HG03025 (cell line): ENCODE results near the gene UBE2O.

Experiments
- ATAC-seq: cut with Tn5 transposase; IDR thresholded peaks from one replicate; pipeline ENCODE4 v1.9.1; 2021; ENCODE audit warnings: mild to moderate bottlenecking, moderate library complexity; ENCODE audit not compliant: unreplicated experiment, low FRiP score

The UBE2O gene

DNA sequence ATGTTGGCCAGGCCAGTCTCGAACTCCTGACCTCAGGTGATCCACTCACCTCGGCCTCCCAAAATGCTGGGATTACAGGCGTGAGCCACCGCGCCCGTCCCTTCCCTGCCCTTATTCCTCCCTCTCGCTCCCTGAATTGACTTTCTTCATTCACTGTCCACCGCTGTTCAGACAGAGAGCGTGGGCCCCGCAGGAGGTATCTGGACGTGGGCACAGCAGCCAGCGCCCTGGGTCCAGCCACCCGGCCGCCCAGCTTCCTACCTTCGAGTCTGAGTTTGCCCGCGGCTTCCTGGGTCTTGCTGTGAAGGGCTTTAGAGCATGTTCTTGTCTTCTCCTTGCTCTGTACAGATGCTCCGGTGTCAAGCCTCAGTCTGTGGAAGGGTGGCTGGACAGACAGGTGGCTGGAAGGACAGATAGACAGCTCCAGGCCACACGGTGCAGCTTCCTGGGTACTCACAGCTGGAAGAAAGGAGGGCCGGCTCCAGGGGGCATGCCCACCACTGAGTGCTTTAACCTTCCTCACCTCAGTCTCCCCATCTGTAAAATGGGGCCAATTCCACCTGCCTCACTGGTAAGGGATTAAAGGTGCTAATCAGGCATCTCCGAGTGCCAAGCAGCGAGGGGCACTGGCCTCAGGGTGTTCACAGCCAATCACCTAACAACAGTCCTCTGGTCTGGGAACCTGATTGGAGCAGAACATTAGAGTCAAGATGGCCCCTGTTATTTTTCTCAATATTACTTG, 34.7 kb upstream of the UBE2O start:
- no peak for ATAC-seq

DNA sequence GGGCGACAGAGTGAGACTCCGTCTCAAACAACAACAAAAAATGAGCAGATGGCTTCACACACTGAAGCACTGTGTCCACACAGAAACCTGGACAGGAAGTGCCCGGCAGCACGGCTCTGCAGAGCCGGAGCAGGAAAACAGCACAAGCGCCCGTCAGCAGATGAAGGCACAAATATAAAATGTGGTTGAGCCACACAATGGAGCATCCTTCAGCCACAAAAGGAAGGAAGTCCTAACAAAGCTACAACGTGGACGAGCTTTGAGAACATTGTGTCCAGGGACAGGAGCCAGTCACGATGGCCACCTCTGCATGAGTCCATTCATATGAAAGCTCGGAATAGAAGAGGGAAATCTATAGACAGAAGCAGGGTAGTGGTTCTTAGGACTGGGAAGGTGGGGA, 32.6 kb upstream of the UBE2O start:
- no peak for ATAC-seq

DNA sequence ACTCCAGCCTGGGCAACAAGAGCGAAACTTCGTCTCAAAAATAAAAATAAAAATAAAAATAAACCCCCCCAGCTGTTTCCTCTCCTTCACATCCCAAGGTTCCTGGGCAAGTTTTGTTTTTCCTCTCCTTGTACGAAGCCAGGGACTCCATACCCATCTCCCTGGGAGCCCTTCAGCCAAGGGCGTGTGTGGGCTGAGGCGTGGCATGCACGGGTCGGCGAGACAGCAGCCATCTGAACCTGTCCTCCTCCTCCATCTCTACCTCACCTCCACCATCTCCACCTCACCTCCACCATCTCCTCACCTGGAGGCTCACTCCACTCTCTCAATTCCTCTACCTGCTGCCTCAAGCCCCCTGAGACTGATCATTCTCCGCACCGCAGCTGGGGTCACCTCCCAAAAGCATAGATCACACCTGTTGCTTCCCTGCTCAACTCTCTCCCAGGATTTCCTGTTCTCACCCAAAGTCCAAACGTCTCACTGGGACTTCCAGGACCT, 31.3 kb upstream of the UBE2O start:
- no peak for ATAC-seq

DNA sequence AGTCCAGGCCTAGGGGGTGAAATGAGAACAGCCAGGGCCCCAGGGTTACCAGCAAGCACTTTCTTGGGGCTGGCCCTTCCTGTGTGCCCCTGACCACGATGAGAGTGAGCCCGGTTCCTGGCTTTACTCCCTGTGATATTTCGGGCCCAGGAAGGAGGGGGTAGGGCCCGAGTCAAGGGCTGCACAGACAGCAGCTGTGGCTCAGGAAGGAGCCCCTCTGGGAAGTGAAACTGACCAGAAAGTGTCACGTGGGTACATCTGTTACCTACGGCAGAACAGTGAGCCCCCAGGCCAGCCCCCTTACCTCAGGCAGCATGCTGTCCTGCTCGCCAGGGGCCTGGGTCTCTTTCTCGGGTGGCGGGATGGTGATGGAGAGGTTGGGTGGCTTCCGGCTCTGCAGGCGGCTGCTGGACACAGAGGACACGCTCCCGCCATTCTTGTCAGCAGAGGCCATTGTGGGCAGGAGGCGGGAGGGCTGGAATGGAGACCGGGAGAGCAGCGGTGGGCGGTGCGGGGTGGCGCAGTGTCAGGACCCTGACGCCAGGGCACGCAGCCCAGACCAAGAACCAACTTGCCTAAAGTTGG, 28.2 kb upstream of the UBE2O start:
- ATAC-seq = no peak

DNA sequence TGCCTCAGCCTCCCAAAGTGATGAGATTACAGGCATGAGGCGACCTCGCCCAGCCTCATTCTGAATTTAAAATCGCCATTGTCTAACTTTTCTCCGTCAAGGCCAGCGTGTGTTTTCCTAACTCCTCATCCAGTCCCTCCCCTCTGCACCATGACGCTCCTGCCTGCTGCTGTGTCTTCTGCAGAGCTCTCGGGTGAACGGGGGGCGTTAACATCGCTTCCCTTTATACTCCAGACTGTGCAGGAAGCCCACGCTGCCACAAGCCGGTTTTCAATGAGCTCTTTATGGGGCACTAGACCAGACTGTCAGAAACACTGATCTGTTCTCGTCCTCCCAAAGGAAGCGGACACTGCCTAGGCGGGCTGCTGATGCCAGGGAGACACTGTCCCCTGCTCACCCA, 27.7 kb upstream of the UBE2O start:
- ATAC-seq = no peak

DNA sequence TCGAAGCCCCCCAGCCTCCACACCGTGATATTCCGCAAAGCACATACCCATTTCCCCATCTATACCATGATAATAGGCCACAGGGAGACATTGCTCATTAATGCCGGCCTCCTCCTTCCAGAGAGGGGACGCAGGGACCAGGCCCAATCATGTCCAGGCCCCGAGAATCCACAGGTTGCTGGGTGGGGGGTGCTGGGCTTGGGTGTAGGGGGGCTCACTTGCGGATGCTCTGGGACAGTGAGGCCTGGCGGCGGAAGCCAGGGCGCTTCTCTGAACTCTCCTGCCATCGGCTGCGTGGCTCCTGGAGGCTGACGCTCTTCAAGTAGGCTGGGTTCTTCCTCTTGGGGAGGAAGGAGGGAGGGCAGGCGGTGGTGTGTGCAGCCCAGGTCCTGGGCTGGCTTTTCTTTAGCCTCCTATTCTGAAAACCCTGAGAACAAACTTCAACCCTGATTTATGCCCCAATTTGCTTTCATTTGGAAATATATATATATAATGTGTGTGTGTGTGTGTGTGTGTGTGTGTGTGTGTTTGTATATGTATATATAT, 26.6 kb upstream of the UBE2O start:
- ATAC-seq = no peak

DNA sequence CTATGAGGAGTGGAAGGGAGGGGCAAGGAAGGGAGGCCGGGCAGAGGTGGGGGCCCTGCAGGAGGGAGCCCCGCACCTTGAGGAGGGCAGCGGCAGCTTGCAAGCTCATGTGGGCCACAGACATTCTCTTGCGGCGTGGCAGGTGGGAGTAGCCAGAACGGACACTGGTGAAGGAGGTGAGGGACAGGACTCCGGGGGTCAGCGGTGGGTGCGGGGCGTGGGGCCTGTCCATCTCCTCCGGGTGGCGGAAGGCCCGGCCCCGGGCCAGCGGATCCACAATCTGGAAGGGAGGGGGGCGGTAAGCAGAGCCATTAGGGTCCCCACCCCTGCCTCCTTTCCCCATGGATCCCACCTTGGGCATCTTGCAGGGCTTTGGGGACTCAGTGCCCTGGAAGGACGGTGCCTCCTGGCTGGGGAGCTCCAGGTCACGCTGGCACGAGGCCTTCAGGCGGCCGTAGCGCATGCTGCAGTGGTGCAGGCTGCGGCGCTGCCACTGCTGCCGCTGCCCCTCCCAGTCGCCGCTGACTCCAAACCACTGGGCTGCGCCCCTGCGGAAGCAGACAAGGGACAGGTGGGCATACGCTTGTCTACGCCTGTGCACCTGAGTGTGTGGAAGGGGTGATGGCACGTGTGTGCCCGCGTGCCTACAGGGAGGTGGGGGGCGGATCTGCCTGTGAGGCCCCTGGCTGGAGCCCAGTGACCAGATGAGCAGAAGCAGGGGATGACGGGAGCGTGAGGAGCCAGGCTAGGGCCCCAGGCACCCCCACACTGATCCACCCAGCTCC, 26.0 kb upstream of the UBE2O start:
- ATAC-seq = no peak

DNA sequence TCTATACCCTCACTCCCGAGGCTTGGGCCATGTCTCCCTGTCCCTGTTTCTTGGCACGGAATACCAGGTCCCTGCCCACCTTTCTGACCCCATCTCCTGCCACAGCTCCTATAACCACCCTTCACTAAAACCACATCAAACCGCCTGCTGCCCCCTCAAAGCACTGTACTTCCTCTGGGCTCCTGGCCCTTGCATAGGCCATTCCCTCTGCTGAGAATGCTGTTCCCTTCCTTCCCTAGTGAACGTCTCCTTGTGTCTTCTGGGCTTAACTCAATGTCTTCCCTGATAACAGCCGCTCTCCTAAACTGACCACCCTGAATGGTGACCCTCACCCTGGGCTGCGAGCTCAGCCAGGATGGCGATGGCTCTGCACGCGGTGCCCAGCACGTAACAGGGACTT, 25.1 kb upstream of the UBE2O start:
- ATAC-seq = no peak

DNA sequence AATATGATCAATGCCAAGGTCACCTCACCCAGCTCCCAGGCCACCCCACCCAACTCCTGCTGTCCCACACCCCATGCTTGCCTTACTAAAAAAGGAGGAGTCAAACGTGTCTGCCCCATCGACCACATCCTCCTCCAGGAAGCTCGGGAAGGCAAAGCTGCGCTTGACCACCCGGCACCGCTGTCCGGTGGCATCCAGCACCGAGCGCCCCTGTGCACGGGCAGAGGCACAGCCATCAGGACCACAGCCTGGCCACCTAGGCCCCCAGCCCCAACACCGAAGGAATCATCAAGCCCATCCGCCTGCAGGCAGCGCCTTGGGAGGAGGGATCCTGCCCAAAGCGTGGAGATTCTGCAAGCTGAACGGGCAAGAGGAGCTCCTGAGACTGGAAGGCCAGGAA, 24.6 kb upstream of the UBE2O start:
- ATAC-seq = no peak

DNA sequence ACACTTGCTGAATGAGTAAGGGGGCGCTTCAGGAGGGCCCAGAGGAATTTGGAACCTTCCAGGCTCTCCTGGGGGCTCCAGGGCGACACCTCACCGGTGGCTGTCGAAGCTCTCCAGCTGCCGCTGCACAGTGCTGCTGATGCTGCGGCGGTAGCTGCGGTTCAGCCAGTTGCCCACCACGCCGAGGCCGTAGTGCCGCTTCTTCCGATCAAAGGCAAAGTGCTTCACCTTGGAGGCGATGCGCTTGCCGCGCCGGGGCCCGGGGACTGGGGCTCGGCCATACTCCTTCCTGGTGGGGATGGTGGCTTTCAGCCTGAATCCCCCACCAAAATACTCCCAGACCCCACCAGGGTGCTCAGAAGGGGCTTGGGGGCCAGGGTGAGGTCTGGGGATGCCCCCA, 23.8 kb upstream of the UBE2O start:
- no peak for ATAC-seq

DNA sequence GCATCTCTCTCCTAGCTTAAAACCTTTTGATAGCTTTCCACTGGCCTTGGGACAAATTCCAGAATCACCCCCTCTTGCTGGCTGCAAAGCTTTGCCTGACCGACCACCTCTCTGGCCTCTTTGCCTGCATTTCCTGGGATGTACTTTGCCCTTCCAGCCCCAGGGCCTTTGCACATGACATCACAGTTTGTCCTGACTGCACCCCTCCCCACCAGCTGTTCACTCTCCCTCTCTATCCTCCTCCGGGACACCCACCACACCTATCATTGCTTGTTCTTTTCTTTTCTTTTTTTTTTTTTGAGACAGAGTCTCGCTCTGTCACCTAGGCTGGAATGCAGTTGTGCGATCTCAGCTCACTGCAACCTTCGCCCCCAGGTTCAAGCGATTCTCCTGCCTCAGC, 22.4 kb upstream of the UBE2O start:
- ATAC-seq = no peak

DNA sequence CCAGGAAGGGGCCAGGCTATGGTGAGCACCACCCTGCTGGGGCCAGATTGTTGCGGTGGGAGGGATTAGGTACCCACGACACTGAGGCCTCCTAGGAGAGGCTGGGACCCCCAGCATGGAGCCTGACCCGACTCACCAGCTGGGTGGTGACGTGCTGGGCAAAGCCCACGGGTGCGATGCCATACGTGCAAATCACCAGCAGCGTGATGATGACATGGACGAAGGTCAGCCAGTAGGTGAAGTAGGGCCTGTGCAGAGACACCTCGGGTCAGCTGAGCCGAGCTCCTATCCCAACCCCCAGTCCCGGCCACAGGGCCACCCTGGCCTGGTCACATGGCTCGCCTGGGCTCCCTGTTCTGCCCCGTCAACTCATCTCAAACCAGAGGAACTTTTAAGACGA, 21.9 kb upstream of the UBE2O start:
- no peak for ATAC-seq

DNA sequence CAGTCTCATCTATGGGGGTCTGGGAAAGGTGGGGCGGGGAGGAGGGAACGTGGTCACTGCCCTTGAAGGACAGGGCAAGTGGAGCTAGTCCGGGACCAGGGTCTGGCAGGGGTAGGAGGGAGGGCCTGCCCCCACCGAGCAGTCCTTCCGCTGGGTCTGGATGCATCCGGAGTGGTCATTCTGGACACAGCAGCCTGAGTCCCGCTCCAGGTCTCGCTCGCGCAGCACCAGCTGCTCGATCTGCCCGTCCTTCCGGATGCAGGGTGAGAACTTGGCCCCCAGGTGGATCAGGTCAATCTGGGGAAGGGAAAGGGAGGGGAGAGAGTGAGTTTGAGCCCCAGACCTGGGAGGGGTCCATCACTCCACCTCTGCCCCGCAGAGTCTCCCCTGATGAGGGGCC, 21.3 kb upstream of the UBE2O start:
- no peak for ATAC-seq

DNA sequence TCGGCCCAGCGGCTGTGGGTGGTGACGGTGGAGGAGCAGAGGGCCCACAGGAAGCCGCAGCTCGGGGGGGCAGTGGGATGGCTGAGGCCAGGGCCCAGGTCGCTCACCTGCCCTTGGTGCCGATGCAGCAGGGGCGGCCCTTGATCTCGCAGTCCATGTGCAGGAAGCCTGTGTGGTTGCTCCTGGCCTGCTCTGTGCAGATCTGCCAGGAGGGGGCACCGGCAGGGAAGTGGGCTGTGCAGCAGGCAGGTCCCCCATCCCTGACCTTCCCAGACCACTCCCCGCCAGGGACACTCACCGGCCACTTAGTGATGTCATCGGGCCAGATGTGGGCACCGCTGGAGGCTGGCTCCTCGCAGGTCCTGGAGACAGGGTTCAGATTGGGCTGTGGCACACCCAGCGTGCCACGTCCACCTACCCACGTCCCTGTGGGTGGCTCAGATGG, 20.6 kb upstream of the UBE2O start:
- ATAC-seq = no peak

DNA sequence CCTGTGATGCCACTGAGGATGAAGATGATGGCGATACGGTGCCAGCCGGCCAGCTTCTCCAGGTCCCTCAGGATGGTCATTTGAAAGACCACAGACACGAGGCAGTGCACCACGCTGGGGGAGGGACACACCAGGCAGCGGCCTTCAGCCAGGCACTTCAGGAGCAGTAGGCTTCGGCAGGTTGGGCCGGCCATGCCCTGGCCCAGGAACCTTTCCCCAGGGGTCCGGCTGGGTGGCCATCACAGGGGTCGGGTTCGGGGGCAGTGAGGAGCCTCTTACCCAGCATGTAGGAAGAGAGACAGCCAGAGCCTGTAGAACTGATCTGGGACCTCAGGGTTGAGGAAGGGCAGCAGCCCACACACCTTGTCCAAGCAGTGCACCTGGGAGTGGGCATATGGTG, 19.8 kb upstream of the UBE2O start:
- no peak for ATAC-seq

DNA sequence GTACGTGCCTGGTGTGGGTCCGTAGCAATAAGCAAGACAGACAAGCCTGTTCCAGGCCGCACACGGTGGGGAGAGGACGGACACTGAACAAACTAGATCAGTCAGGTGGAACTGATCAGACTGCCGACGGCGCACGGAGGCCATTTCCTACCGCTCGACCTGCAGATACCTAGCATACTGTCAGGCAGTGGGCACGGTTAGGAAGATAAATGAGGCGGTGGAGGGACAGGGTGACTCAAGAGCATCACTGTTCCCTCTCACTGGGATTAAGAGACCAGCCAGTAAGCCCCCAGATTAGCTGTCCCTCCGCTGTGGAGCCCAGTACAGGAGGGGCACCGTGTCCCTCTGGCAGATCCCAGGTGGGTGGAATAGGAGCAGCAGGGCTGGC, 19.3 kb upstream of the UBE2O start:
- ATAC-seq = no peak

DNA sequence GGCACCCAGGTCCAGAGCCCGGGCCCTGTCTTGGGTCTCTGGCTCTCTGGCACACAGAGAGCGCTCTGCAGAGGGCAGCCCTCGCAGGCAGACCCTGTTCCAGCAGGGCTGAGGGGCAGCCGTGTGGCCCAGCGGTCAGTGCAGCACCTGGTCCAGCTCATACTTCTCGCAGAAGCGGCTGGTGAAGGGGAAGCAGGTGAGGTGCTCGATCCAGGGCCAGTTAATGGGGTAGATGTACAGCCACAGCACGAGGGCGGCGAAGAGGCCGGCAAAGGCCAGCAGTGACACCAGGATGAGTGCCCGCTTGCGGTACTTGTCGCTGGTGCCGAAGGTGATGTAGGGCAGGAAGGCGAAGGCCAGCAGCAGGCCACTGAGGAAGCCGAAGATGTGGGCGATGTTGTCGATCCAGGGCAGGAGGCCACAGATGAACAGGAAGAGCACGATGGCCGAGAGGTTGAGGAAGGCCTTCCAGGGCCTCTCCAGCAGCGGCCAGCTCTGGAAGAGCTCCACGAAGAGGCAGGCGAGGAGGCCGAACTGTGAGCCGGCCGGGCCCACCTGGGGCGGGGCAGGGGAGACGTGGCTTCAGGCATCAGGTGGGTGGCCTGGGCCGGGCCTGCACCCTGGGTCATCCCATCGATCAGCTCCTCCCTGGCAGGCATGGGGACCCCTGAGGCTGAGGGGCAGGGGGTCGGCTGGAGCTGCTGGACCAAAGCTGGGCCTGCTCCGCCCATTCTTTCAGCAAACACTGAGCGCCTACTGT, 18.7 kb upstream of the UBE2O start:
- no peak for ATAC-seq

DNA sequence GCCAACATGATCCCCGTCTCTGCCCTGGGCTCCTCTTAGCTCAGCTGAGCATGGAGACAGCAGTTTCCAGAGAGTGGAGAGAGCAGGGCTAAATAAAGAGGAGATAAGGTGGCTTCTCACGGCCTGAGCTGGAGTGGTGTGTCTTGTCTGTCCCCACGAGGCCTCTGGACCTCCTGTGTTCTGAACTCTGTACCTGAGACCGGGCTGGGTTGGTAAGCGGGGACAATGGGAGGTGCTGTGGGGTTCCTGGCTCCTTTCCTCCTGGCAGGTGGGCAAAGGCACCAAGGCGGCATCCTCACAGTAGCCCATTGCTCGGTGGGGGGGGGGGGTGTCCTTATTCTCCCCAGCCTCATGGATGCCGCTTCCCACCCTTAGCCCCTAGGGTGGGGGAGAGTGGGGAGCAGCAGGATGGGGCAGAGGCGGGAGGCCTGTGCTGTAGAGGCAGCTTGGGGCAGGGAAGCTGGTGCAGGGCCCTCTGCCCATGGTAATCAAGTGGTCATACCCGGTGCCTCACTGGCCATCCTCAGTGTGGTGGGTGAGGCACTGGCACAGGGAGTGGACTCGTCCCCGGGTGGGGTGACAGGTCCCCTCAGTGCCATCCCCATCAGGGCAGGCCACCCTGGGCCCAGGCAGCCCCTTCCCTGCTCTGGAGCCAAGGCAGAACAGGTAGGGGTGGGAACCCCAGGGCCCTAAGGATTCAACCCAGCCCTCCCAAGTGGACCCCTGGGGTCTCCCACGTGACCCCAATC, 17.2 kb upstream of the UBE2O start:
- no peak for ATAC-seq

DNA sequence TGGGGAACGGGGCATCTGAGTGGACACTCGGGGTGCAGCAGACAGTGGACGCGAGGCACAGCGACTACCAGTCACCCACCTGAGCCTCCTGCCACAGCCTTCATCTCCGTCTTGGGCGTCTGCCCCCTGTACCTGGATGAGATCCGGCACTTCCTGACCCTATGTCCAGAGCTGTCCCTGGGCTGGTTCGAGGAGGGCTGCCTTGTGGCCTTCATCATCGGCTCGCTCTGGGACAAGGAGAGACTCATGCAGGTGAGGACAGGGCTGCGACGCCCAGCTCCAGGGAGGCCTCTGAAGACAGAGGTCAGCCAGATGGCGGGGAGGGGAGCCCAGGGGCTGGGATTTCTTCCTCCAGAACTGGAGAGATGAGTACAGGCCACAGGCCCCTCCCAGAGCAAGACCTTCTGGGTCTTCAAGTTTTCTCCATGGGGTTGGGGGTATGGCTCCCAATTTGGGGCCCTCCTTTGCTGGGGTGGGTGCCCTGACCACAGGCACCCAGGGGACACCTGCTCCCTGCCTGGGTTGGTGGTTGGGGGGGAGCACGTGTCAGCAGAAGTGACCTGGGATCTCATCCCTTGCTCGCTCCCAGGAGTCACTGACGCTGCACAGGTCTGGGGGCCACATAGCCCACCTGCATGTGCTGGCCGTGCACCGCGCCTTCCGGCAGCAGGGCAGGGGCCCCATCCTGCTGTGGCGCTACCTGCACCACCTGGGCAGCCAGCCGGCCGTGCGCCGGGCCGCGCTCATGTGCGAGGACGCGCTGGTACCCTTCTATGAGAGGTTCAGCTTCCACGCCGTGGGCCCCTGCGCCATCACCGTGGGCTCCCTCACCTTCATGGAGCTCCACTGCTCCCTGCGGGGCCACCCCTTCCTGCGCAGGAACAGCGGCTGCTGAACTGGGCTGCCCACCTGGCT, 16.4 kb upstream of the UBE2O start:
- no peak for ATAC-seq
